ENCODE data around the gene R3HCC1L.

DNA sequence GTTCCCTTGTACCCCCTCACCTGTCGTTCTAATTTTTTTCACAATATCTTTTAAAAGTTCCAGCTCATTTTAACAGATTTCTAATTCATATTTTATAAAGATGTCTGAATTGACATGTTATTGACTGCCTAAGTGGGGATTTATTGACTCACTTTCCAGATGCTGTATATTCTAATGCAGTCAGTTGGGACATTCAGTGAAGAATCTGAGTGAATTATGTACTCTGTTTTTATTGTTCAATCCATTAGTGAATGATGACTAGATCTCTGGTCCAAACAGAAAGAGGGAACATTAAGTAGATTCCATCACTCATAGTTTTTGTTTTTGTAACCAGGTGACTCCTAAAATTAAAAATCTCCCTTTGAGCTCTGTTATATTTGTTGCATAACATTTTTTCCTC, 79.3 kb downstream of the R3HCC1L start:
- TF ChIP-seq POLR2AphosphoS5 (IDR thresholded peaks at IDR 0.05; ENCODE audit: low read depth, low read length), result no peak
- no peak for TF ChIP-seq POLR2A (IDR thresholded peaks at IDR 0.05; ENCODE audit: low read depth, low read length)
- no peak for TF ChIP-seq TAF1 (IDR thresholded peaks at IDR 0.05; ENCODE audit: borderline replicate concordance, low read depth, low read length)
